Measurements from ENCODE around the gene CDCA5.

CDCA5 gene

DNA sequence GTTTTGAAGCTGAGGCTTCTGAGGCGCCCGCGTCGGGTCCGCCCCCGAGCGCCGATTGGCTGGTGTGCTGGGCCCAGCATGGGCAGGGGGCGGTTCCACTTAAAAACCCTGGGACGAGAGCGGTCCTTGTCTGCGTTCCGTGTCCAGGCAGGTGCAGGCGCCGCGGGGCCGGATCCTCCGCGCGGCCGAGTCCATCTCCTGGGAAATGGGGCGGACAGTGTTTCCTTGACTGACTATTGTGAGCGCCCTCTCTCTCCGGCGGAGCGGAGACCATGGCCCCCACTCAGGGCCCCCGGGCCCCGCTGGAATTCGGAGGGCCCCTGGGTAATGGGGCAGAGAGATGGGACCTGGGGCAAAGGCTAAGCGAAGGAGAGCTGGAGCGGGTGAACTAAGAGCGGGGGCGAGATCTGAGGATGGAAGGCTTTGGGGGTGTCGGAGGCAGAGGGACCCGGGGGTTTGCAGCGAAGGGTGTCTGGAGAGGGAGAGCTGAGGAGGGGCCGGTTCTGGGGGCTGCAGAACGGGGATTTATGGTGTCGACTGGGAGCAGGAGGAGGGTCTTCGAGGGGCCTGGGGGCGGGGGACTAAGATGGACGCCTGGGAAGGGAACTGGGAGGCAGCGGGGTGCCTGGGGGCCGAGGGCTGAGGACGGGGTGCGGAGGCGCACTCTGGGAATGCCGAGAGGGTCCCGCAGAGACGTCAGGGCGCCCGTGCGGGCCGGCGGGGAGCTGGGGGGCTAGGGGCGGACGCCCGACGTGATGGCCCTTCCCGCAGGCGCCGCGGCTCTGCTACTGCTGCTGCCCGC is 28.1 kb upstream of the CDCA5 start, which contains the start of gene TM7SF2:
Gene TM7SF2 (plus strand): TSS at position 129 of the 802 bp plus-strand sequence. CDS start 144 bp downstream, at position 273.
- H3K27ac ChIP-seq, result no peak within 1 kb of the TSS
- H3K27me3 ChIP-seq (replicated peaks), result no peaks in the 10 kb centered on the region
- peak; percentile 82 for DNase-seq
- H3K4me3 ChIP-seq (ENCODE audit: low read depth, low read length), result peak within 1 kb of the TSS; percentile 56
- TF ChIP-seq, protein P1, sequence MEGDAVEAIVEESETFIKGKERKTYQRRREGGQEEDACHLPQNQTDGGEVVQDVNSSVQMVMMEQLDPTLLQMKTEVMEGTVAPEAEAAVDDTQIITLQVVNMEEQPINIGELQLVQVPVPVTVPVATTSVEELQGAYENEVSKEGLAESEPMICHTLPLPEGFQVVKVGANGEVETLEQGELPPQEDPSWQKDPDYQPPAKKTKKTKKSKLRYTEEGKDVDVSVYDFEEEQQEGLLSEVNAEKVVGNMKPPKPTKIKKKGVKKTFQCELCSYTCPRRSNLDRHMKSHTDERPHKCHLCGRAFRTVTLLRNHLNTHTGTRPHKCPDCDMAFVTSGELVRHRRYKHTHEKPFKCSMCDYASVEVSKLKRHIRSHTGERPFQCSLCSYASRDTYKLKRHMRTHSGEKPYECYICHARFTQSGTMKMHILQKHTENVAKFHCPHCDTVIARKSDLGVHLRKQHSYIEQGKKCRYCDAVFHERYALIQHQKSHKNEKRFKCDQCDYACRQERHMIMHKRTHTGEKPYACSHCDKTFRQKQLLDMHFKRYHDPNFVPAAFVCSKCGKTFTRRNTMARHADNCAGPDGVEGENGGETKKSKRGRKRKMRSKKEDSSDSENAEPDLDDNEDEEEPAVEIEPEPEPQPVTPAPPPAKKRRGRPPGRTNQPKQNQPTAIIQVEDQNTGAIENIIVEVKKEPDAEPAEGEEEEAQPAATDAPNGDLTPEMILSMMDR (IDR thresholded peaks at IDR 0.05; ENCODE audit: low read depth, low read length, missing control alignments), result no peak
- peaks cover 9% of the 10 kb centered on the region for H3K36me3 ChIP-seq (replicated peaks)
- in situ Hi-C loops (cut with HindIII; ENCODE audit: low pct_ligation_motif_present, low sequenced_read_pairs), result no loop called here

DNA sequence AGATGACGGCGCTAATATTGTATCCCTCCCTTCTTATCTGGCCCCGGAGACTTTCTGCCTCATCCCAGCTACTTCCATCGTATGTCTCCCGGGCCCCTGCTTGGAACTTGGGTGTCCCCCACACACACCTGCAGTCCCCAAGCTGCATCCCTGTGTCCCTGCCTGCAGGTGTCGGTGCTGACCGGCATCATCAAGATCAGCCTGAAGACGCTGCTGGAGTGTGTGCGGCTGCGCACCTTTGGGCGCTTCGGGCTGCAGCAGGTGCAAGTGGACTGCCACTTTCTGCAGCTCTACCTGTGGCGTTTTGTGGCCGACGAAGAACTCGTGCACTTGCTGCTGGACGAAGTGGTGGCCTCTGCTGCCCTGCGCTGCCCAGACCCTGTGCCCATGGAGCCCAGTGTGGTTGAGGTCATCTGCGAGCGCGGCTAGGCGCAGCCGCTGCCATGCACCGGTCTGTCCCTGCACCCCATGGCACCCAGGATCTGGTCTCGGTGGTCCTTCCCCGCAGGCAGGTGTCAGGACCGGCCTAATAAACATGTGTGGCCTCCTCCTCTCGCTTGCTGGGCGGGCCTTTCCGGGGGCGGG is 27.4 kb upstream of the CDCA5 start:
- H3K27ac ChIP-seq, result no peak overlapping the region
- H3K4me3 ChIP-seq (ENCODE audit: low read depth, low read length), result no peak overlapping the region
- TF ChIP-seq, protein P1 (IDR thresholded peaks at IDR 0.05; ENCODE audit: low read depth, low read length, missing control alignments), result no peak

DNA sequence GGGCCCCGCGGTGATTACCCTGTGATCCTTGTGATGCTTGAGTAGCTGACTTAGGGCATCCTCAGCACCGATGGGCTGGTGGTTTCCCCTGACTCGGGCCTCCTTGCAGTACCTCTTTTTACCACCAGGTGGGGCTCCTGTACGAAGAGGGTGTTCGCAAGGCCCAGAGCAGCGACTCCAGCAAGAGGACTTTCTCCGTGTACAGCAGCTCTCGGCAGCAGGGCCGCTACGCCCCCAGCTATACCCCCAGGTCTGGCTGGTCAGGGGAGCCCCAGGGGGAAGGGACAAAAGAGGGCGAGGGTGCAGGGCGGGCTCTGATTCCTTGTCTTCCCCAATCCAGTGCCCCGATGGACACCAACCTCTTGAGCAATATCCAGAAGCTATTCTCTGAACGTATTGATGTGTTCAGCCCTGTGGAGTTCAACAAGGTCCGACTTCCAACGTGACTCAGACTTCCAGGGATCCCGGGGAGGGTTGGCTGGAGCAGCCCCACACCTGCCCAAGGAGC is 26.6 kb upstream of the CDCA5 start:
- Histone ChIP-seq H3K27me3 (replicated peaks) (no peaks in the 10 kb centered on the region), H3K27ac (no peak overlapping the region), H3K4me3 (ENCODE audit: low read depth, low read length) (no peak overlapping the region), H3K36me3 (replicated peaks) (peaks cover 2% of the 10 kb centered on the region)
- peak; percentile 76 for DNase-seq
- in situ Hi-C loops (cut with HindIII; ENCODE audit: low pct_ligation_motif_present, low sequenced_read_pairs), result no loop called here
- TF ChIP-seq, protein P1 (IDR thresholded peaks at IDR 0.05; ENCODE audit: low read depth, low read length, missing control alignments), result peak; percentile 98

More for the DNA sequence above, 27.4 kb upstream of the CDCA5 start:
- no peak for DNase-seq
- in situ Hi-C loops (cut with HindIII; ENCODE audit: low pct_ligation_motif_present, low sequenced_read_pairs), result no loop called here
- Histone ChIP-seq H3K27me3 (replicated peaks) (no peaks in the 10 kb centered on the region), H3K36me3 (replicated peaks) (peaks cover 9% of the 10 kb centered on the region)

DNA sequence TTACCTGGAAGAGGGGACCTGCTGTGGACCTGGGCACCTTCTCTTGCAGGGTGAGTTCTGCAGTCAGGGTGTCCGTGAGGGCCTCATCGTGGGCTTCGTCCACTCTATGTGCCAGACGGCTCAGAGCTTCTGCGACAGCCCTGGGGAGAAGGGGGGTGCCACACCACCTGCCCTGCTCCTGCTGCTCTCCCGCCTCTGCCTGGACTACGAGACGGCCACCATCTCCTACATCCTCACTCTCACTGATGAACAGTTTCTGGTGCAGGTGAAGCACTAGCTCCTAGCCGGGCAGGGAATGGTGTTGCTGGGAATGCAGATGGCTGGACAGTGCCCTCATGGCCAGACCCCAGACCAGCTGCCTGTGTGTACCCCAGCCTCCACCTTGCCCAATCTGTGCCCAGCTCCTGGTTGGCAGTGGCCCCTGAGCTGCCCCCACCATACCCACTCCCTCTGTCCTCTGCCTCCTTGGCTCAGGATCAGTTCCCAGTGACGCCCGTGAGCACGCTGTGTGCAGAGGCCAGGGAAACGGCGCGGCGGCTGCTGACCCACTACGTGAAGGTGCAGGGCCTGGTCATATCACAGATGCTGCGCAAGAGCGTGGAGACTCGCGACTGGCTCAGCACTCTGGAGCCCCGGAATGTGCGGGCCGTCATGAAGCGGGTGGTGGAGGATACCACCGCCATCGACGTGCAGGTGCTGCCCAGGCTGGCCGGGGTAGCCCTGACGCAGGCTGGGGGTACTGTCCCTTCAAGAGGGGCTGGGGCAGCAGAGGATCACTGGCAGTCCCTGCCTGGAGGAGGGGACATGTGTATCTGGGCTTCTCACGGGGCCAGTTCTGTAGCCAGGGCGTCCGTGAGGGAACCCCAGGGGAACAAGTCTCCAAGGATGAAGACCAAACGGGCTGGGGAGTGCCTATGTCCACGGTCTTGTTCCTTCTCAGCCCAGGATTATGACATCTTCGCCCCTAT is 25.7 kb upstream of the CDCA5 start:
- in situ Hi-C loops (cut with HindIII; ENCODE audit: low pct_ligation_motif_present, low sequenced_read_pairs), result no loop called here
- H3K36me3 ChIP-seq (replicated peaks), result peaks cover 2% of the 10 kb centered on the region
- no peak for DNase-seq
- no peak overlapping the region for H3K4me3 ChIP-seq (ENCODE audit: low read depth, low read length)
- H3K27ac ChIP-seq, result no peak overlapping the region
- no peaks in the 10 kb centered on the region for H3K27me3 ChIP-seq (replicated peaks)
- TF ChIP-seq, protein P1 (IDR thresholded peaks at IDR 0.05; ENCODE audit: low read depth, low read length, missing control alignments), result no peak

DNA sequence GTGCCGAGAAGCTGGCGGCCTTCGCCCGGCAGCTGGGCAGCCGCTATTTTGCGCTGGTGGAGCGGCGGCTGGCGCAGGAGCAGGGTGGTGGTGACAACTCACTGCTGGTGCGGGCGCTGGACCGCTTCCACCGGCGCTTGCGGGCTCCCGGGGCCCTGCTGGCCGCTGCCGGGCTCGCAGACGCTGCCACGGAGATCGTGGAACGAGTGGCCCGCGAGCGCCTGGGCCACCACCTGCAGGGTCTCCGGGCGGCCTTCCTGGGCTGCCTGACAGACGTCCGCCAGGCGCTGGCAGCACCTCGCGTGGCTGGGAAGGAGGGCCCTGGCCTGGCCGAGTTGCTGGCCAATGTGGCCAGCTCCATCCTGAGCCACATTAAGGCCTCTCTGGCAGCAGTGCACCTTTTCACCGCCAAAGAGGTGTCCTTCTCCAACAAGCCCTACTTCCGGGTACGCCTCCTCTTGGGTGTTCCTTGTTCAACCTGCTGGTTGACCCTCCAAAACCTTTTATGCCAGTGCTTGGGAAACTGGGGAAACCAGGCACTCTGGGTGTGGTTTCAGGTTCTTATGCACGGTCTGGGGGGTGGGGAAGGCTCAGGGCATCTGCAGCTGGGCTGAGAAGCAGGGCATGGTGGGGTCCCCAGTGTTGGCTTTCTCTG is 24.8 kb upstream of the CDCA5 start:
- H3K36me3 ChIP-seq (replicated peaks), result peaks cover 2% of the 10 kb centered on the region
- in situ Hi-C loops (cut with HindIII; ENCODE audit: low pct_ligation_motif_present, low sequenced_read_pairs), result no loop called here
- no peaks in the 10 kb centered on the region for H3K27me3 ChIP-seq (replicated peaks)
- TF ChIP-seq, protein P1 (IDR thresholded peaks at IDR 0.05; ENCODE audit: low read depth, low read length, missing control alignments), result no peak
- H3K4me3 ChIP-seq (ENCODE audit: low read depth, low read length), result no peak overlapping the region
- no peak overlapping the region for H3K27ac ChIP-seq
- no peak for DNase-seq

All from brain microvascular endothelial cell (primary cell).